Liver (tissue), 3 donors: ENCODE measurements around the gene ZNG1F.
"Not testable (repeated sequence)": the region's sequence is repeated elsewhere in the genome, so short reads cannot be mapped to it uniquely, and the experiment has no call there.

ENCODE experiments used
- EGR1 ChIP-seq, 2 donors: IDR thresholded peaks; 2 replicates each; pipeline ENCODE4 v1.6.1; 2016 to 2018; ENCODE audit warnings: antibody characterized with exemption in 2 of 2, low read depth in 2 of 2
- FOXA1 ChIP-seq: IDR thresholded peaks from 2 replicates; pipeline ENCODE4 v1.6.1; 2016; ENCODE audit warnings: antibody characterized with exemption
- JUND ChIP-seq, 2 donors: IDR thresholded peaks; 2 replicates each; pipeline ENCODE4 v1.6.1; 2016; ENCODE audit warnings: antibody characterized with exemption in 2 of 2
- NR2F2 ChIP-seq: IDR thresholded peaks from 2 replicates; pipeline ENCODE4 v1.6.1; 2016; ENCODE audit warnings: antibody characterized with exemption
- RAD21 ChIP-seq, 2 donors: IDR thresholded peaks; 2 replicates each; pipeline ENCODE4 v1.6.1; 2016; ENCODE audit warnings: antibody characterized with exemption in 2 of 2, mild to moderate bottlenecking in 2 of 2
- RXRA ChIP-seq, 2 donors: IDR thresholded peaks; 2 replicates each; pipeline ENCODE4 v1.6.1; 2017 to 2018; ENCODE audit warnings: antibody characterized with exemption in 2 of 2, mild to moderate bottlenecking in 1 of 2
- YY1 ChIP-seq: IDR thresholded peaks from 2 replicates; pipeline ENCODE4 v1.6.1; 2016; ENCODE audit warnings: antibody characterized with exemption, mild to moderate bottlenecking
- TF ChIP-seq, protein P1 (sequence below): fragments of 150-350 bp; IDR thresholded peaks from 2 replicates; pipeline ENCODE4 v1.5.1; 2017; ENCODE audit warnings: improper control_type of control experiment, low read depth, low read length; ENCODE audit not compliant: missing input control
- TF ChIP-seq, protein P2 (sequence below): IDR thresholded peaks from 2 replicates; pipeline ENCODE4 v1.6.1; 2016; ENCODE audit warnings: antibody characterized with exemption, mild to moderate bottlenecking
- TF ChIP-seq, protein P3 (sequence below): IDR thresholded peaks from 2 replicates; pipeline ENCODE4 v1.6.1; 2016; ENCODE audit warnings: antibody characterized with exemption
- TF ChIP-seq, protein P4 (sequence below): IDR thresholded peaks from 2 replicates; pipeline ENCODE4 v1.6.1; 2016; ENCODE audit warnings: antibody characterized with exemption
- TF ChIP-seq, protein P5 (sequence below): IDR thresholded peaks from 2 replicates; pipeline ENCODE4 v1.6.1; 2016; ENCODE audit warnings: antibody characterized with exemption
- donor health status: healthy.
- donor health status: healthy.

DNA sequence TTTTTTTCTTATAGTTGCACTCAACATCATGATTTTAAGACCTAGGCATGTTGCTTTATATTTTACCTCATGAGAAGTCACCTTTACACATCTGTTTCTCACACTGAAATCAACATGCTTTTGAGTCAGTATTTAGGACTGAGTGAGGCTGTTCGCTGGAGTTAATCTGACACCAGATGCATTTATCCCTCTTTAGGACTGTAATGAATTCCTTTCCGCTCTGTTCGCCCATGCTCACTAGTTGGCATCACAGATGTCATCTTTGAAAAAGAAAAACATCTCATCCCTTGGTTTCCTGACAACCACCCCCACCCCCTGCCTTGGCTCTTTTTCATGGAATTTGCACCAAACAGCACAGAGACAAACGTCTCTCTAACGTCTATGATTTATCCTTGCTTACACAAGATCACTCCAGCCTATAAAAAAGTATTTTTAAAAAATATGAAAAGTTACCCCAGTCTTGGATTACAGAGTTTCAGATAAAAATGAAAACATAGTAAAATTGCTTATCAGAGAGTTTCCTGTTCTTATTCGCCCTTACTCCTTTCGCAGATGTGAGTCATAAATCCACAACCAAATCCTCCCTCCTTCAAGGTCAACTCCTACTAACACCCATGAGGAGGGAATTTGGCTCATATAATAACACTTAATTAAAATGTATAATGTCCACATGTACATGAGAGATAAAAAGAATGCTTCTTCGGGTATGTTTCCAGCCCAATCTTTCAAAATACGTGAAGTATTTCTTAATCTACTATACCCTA lies 94.9 kb downstream of the ZNG1F start:
- TF ChIP-seq, protein P1, sequence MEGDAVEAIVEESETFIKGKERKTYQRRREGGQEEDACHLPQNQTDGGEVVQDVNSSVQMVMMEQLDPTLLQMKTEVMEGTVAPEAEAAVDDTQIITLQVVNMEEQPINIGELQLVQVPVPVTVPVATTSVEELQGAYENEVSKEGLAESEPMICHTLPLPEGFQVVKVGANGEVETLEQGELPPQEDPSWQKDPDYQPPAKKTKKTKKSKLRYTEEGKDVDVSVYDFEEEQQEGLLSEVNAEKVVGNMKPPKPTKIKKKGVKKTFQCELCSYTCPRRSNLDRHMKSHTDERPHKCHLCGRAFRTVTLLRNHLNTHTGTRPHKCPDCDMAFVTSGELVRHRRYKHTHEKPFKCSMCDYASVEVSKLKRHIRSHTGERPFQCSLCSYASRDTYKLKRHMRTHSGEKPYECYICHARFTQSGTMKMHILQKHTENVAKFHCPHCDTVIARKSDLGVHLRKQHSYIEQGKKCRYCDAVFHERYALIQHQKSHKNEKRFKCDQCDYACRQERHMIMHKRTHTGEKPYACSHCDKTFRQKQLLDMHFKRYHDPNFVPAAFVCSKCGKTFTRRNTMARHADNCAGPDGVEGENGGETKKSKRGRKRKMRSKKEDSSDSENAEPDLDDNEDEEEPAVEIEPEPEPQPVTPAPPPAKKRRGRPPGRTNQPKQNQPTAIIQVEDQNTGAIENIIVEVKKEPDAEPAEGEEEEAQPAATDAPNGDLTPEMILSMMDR = not testable (repeated sequence)
- TF ChIP-seq, protein P2, sequence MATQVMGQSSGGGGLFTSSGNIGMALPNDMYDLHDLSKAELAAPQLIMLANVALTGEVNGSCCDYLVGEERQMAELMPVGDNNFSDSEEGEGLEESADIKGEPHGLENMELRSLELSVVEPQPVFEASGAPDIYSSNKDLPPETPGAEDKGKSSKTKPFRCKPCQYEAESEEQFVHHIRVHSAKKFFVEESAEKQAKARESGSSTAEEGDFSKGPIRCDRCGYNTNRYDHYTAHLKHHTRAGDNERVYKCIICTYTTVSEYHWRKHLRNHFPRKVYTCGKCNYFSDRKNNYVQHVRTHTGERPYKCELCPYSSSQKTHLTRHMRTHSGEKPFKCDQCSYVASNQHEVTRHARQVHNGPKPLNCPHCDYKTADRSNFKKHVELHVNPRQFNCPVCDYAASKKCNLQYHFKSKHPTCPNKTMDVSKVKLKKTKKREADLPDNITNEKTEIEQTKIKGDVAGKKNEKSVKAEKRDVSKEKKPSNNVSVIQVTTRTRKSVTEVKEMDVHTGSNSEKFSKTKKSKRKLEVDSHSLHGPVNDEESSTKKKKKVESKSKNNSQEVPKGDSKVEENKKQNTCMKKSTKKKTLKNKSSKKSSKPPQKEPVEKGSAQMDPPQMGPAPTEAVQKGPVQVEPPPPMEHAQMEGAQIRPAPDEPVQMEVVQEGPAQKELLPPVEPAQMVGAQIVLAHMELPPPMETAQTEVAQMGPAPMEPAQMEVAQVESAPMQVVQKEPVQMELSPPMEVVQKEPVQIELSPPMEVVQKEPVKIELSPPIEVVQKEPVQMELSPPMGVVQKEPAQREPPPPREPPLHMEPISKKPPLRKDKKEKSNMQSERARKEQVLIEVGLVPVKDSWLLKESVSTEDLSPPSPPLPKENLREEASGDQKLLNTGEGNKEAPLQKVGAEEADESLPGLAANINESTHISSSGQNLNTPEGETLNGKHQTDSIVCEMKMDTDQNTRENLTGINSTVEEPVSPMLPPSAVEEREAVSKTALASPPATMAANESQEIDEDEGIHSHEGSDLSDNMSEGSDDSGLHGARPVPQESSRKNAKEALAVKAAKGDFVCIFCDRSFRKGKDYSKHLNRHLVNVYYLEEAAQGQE = not testable (repeated sequence)
- not testable (repeated sequence) for TF ChIP-seq YY1; JUND (IDR thresholded peaks at IDR 0.05); RAD21 (IDR thresholded peaks at IDR 0.05); RXRA (IDR thresholded peaks at IDR 0.05); EGR1 (IDR thresholded peaks at IDR 0.05; ENCODE audit: low read depth in 2 of 2); FOXA1; NR2F2
- TF ChIP-seq, protein P3, sequence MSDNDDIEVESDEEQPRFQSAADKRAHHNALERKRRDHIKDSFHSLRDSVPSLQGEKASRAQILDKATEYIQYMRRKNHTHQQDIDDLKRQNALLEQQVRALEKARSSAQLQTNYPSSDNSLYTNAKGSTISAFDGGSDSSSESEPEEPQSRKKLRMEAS = not testable (repeated sequence)
- TF ChIP-seq, protein P4, sequence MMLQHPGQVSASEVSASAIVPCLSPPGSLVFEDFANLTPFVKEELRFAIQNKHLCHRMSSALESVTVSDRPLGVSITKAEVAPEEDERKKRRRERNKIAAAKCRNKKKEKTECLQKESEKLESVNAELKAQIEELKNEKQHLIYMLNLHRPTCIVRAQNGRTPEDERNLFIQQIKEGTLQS = not testable (repeated sequence)
- TF ChIP-seq, protein P5, sequence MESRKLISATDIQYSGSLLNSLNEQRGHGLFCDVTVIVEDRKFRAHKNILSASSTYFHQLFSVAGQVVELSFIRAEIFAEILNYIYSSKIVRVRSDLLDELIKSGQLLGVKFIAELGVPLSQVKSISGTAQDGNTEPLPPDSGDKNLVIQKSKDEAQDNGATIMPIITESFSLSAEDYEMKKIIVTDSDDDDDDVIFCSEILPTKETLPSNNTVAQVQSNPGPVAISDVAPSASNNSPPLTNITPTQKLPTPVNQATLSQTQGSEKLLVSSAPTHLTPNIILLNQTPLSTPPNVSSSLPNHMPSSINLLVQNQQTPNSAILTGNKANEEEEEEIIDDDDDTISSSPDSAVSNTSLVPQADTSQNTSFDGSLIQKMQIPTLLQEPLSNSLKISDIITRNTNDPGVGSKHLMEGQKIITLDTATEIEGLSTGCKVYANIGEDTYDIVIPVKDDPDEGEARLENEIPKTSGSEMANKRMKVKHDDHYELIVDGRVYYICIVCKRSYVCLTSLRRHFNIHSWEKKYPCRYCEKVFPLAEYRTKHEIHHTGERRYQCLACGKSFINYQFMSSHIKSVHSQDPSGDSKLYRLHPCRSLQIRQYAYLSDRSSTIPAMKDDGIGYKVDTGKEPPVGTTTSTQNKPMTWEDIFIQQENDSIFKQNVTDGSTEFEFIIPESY = not testable (repeated sequence)
